CD14-positive monocyte (primary cell): ENCODE data around the gene PAQR5. TPM values are rescaled to one million over a fixed set of nuclear protein-coding genes. Genes with fewer than 3 reads are reported as not detected.

Experiments
- DNase-seq, 3 donors: peaks; one replicate each; pipeline ENCODE4 v3.0.0-alpha.2; 2011 to 2022
- H2AFZ ChIP-seq: 2 replicates; pipeline ENCODE4 v1.6.0; 2012; ENCODE audit warnings: mild to moderate bottlenecking, low read depth, low read length, inconsistent platforms; ENCODE audit not compliant: insufficient read depth, poor library complexity, severe bottlenecking
- H3K27ac ChIP-seq, 2 donors: 1 replicate in 1 of 2; 2 replicates in 1 of 2; pipeline ENCODE4 v1.5.1; 2012 to 2013; ENCODE audit warnings: low read length in 2 of 2, control low read depth in 1 of 2, inconsistent platforms in 1 of 2, low read depth in 1 of 2, mild to moderate bottlenecking in 1 of 2
- H3K27me3 ChIP-seq, 2 donors: one replicate each; pipeline versions ENCODE4 v1.6.0 to v1.6.1; 2011 to 2013; ENCODE audit warnings: low read length in 2 of 2; ENCODE audit not compliant: control insufficient read depth in 2 of 2, insufficient read depth in 2 of 2
- H3K36me3 ChIP-seq, 2 donors: replicated peaks in 1 of 2; 1 replicate in 1 of 2; 2 replicates in 1 of 2; pipeline versions ENCODE4 v1.5.1 to v1.6.1; 2012 to 2013; ENCODE audit warnings: low read length in 2 of 2, control low read depth in 1 of 2, inconsistent platforms in 1 of 2, mild to moderate bottlenecking in 1 of 2; ENCODE audit not compliant: insufficient read depth in 2 of 2, control insufficient read depth in 1 of 2
- H3K4me1 ChIP-seq, 2 donors: 1 replicate in 1 of 2; 2 replicates in 1 of 2; pipeline versions ENCODE4 v1.5.1 to v1.6.1; 2012 to 2013; ENCODE audit warnings: low read length in 2 of 2, control low read depth in 1 of 2, inconsistent platforms in 1 of 2, mild to moderate bottlenecking in 1 of 2, moderate library complexity in 1 of 2; ENCODE audit not compliant: insufficient read depth in 2 of 2, control insufficient read depth in 1 of 2
- H3K4me2 ChIP-seq: replicated peaks from 2 replicates; pipeline ENCODE3; 2012; ENCODE audit warnings: low read length, moderate library complexity, mild to moderate bottlenecking; ENCODE audit not compliant: poor library complexity, severe bottlenecking; ENCODE audit errors: extremely low read depth
- H3K4me3 ChIP-seq, 3 experiments: fragments of 200-600 bp in 1 of 3; sonication (generic) in 1 of 3; replicated peaks in 1 of 3; 1 replicate in 2 of 3; 2 replicates in 1 of 3; pipeline ENCODE4 v1.5.1; 2011 to 2013; ENCODE audit warnings: low read length in 3 of 3, mild to moderate bottlenecking in 3 of 3, control low read depth in 2 of 3, low read depth in 2 of 3, inconsistent platforms in 1 of 3, moderate library complexity in 1 of 3
- H3K79me2 ChIP-seq: 2 replicates; pipeline ENCODE4 v1.6.0; 2012; ENCODE audit warnings: mild to moderate bottlenecking, control low read depth, inconsistent platforms, low read length, moderate library complexity; ENCODE audit not compliant: insufficient read depth
- H3K9ac ChIP-seq: 2 replicates; pipeline ENCODE4 v1.6.0; 2017; ENCODE audit warnings: low read length, mild to moderate bottlenecking; ENCODE audit not compliant: insufficient read depth, poor library complexity, severe bottlenecking
- H3K9me3 ChIP-seq, 2 donors: replicated peaks in 1 of 2; 1 replicate in 1 of 2; 2 replicates in 1 of 2; pipeline versions ENCODE4 v1.5.1 to v1.6.1; 2012 to 2013; ENCODE audit warnings: low read length in 2 of 2, control low read depth in 1 of 2; ENCODE audit not compliant: control insufficient read depth in 1 of 2, insufficient read depth in 1 of 2
- H4K20me1 ChIP-seq: 2 replicates; pipeline ENCODE4 v1.6.0; 2012; ENCODE audit warnings: mild to moderate bottlenecking, low read length, control low read depth, moderate library complexity; ENCODE audit not compliant: insufficient read depth
- H3K27ac Mint-ChIP-seq, 7 donors: one replicate each; pipeline ENCODE4 v1.8.0; 2020; ENCODE audit warnings: mild to moderate bottlenecking in 7 of 7, mixed read lengths in 7 of 7, moderate library complexity in 6 of 7, inconsistent platforms in 2 of 7
- H3K27me3 Mint-ChIP-seq, 3 donors: one replicate each; pipeline ENCODE4 v1.8.0; 2021 to 2022; ENCODE audit warnings: low read depth in 3 of 3, mild to moderate bottlenecking in 3 of 3, mixed read lengths in 3 of 3, moderate library complexity in 3 of 3, inconsistent platforms in 1 of 3
- H3K36me3 Mint-ChIP-seq, 2 donors: one replicate each; pipeline ENCODE4 v1.8.0; 2020; ENCODE audit warnings: mixed read lengths in 2 of 2, inconsistent platforms in 1 of 2, mild to moderate bottlenecking in 1 of 2
- H3K4me1 Mint-ChIP-seq: one replicate; pipeline ENCODE4 v1.8.0; 2020; ENCODE audit warnings: mild to moderate bottlenecking, mixed read lengths
- H3K4me3 Mint-ChIP-seq, 2 donors: one replicate each; pipeline ENCODE4 v1.8.0; 2020; ENCODE audit warnings: mild to moderate bottlenecking in 2 of 2, mixed read lengths in 2 of 2, moderate library complexity in 1 of 2
- H3K9me3 Mint-ChIP-seq, 7 donors: one replicate each; pipeline ENCODE4 v1.8.0; 2020 to 2022; ENCODE audit warnings: mixed read lengths in 7 of 7, mild to moderate bottlenecking in 6 of 7, moderate library complexity in 6 of 7, inconsistent platforms in 2 of 7
- CTCF ChIP-seq: fragments of 200-600 bp; IDR thresholded peaks from one replicate; pipeline ENCODE4 v1.8.0; 2022; ENCODE audit warnings: antibody characterized with exemption, mild to moderate bottlenecking
- WGBS: methylation state at CpG from one replicate; pipeline ENCODE4 v1.1.5; 2013; ENCODE audit warnings: missing lambda C conversion rate; ENCODE audit not compliant: insufficient coverage; 5-methylcytosine and 5-hydroxymethylcytosine counted together
- intact Hi-C, 2 donors: fragments of 100-400 bp; cut with micrococcal nuclease; formaldehyde crosslinking; loops; one replicate each; pipeline versions ENCODE4 v1.15.0 to v1.15.1; 2023
- polyA plus RNA-seq, 3 donors: library from polyadenylated mRNA; depleted of rRNA in 1 of 3; unstranded in 2 of 3; stranded (reverse) in 1 of 3; fragments of 300-500 nt in 2 of 3; fragments of >200 nt in 1 of 3; fragmentation: Illumina TruSeq in 2 of 3; gene quantifications; 1 replicate in 2 of 3; 2 replicates in 1 of 3; pipeline ENCODE4 v1.2.3, GENCODE V29; 2012 to 2021

PAQR5 gene
- polyA plus RNA-seq, 3 donors, result not detected

- Mint-ChIP-seq H3K4me3 (no peak overlapping the region), H3K36me3 (peaks cover 46 to 77% of the 10 kb centered on the region in 2 donors), H3K27ac (no peak overlapping the region), H3K4me1 (no peaks in the 10 kb centered on the region), H3K9me3 (no peaks in the 10 kb centered on the region), H3K27me3 (peaks cover 0 to 2% (median 0%) of the 10 kb centered on the region in 3 donors)
- Histone ChIP-seq H2AFZ (no peak overlapping the region), H3K4me2 (no peak overlapping the region), H3K4me3 (no peak overlapping the region), H3K27me3 (no peaks in the 10 kb centered on the region), H3K4me1 (no peaks in the 10 kb centered on the region), H3K9ac (no peak overlapping the region), H3K79me2 (peaks cover 42% of the 10 kb centered on the region), H3K9me3 (no peaks in the 10 kb centered on the region), H3K27ac (no peak overlapping the region), H3K36me3 (peaks cover 32 to 80% of the 10 kb centered on the region in 2 donors), H4K20me1 (no peaks in the 10 kb centered on the region)
- intact Hi-C loops, result no loop called here
- DNase-seq, result no peak
- TF ChIP-seq CTCF, result no peak
Measured at GRCh38 chr15:69421498-69421897, 122.8 kb downstream of the PAQR5 start.

GRCh38 chr15:69422336-69422895 is 123.7 kb downstream of the PAQR5 start:
- no peak for DNase-seq
- H3K36me3 Mint-ChIP-seq, result peaks cover 50 to 84% of the 10 kb centered on the region in 2 donors
- 100% methylated on average over 2 of the region's 4 CpGs for WGBS
- no peak overlapping the region for H2AFZ ChIP-seq
- H3K27me3 ChIP-seq, result no peaks in the 10 kb centered on the region
- peaks cover 36 to 88% of the 10 kb centered on the region in 2 donors for H3K36me3 ChIP-seq
- no peak overlapping the region for H3K4me3 Mint-ChIP-seq
- no peaks in the 10 kb centered on the region for H3K4me1 Mint-ChIP-seq
- H3K9me3 ChIP-seq, result no peaks in the 10 kb centered on the region
- no peak overlapping the region for H3K27ac ChIP-seq
- no peak overlapping the region for H3K4me2 ChIP-seq
- TF ChIP-seq CTCF, result no peak
- H3K4me1 ChIP-seq, result no peaks in the 10 kb centered on the region
- H3K79me2 ChIP-seq, result peaks cover 37% of the 10 kb centered on the region
- no peaks in the 10 kb centered on the region for H3K9me3 Mint-ChIP-seq
- H4K20me1 ChIP-seq, result no peaks in the 10 kb centered on the region
- H3K9ac ChIP-seq, result no peak overlapping the region
- H3K4me3 ChIP-seq, result no peak overlapping the region
- no peak overlapping the region for H3K27ac Mint-ChIP-seq
- intact Hi-C loops, result no loop called here
- peaks cover 0 to 2% (median 0%) of the 10 kb centered on the region in 3 donors for H3K27me3 Mint-ChIP-seq
